K562 (cell line): ENCODE measurements around the gene SPHK2.

Experiments
- C11orf30 ChIP-seq: fragments of 450-650 bp; IDR thresholded peaks from 2 replicates; pipeline ENCODE4 v1.6.1; 2016; ENCODE audit warnings: low read depth, mild to moderate bottlenecking
- EHMT2 ChIP-seq: fragments of 450-650 bp; IDR thresholded peaks from 2 replicates; pipeline ENCODE4 v1.6.1; 2018; ENCODE audit warnings: antibody characterized with exemption
- EZH2 ChIP-seq: IDR thresholded peaks from 2 replicates; pipeline ENCODE4 v1.6.1; 2012; ENCODE audit warnings: low read depth, mild to moderate bottlenecking, inconsistent platforms, low read length, borderline replicate concordance
- NFYB ChIP-seq: IDR thresholded peaks from 2 replicates; pipeline ENCODE4 v1.6.1; 2011; ENCODE audit warnings: mild to moderate bottlenecking, moderate library complexity; ENCODE audit not compliant: insufficient read length; ENCODE audit errors: extremely low read depth
- POLR2A ChIP-seq: fragments of 450-650 bp; conservative IDR thresholded peaks from 2 replicates; pipeline ENCODE4 v1.6.1; 2016
- ZNF12 ChIP-seq: sonication (generic); formaldehyde crosslinking; IDR thresholded peaks from 2 replicates; pipeline ENCODE4 v1.4.0; 2020; ENCODE audit warnings: mild to moderate bottlenecking, missing genetic modification reagents

DNA sequence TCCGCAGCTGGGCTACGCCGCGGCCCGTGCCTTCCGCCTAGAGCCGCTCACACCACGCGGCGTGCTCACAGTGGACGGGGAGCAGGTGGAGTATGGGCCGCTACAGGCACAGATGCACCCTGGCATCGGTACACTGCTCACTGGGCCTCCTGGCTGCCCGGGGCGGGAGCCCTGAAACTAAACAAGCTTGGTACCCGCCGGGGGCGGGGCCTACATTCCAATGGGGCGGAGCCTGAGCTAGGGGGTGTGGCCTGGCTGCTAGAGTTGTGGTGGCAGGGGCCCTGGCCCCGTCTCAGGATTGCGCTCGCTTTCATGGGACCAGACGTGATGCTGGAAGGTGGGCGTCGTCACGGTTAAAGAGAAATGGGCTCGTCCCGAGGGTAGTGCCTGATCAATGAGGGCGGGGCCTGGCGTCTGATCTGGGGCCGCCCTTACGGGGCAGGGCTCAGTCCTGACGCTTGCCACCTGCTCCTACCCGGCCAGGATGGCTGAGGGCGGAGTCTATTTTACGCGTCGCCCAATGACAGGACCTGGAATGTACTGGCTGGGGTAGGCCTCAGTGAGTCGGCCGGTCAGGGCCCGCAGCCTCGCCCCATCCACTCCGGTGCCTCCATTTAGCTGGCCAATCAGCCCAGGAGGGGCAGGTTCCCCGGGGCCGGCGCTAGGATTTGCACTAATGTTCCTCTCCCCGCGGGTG, 10.4 kb downstream of the SPHK2 start:
- no peak for TF ChIP-seq EZH2
- no peak for TF ChIP-seq C11orf30
- TF ChIP-seq ZNF12 (CRISPR knock-in tag): no peak
- peak; percentile 30; the same call in 1 of the 2 replicates for TF ChIP-seq POLR2A
- no peak for TF ChIP-seq EHMT2
- no peak for TF ChIP-seq NFYB
